H1 (cell line): ENCODE data around the gene SHCBP1. TPM values are rescaled to one million over a fixed set of nuclear protein-coding genes. Genes with fewer than 3 reads are reported as not detected.

Experiments used
- CTCF ChIA-PET: fragments of 300-600 bp; sonication (Branson Sonifier 250); formaldehyde crosslinking; loops from one replicate; lab custom pipeline; 2021; ENCODE audit not compliant: partially characterized antibody; lab: Charles Lee
- POLR2A ChIA-PET: fragments of 300-600 bp; sonication (Branson Sonifier 250); formaldehyde crosslinking; loops from one replicate; lab custom pipeline; 2021; ENCODE audit warnings: inconsistent platforms; ENCODE audit not compliant: partially characterized antibody; lab: Charles Lee
- DNase-seq, 2 experiments: peaks; one replicate each; pipeline versions ENCODE4 v3.0.0 to v3.0.0-alpha.2; 2010 to 2022; ENCODE audit warnings: low spot score in 2 of 2, low read depth in 1 of 2, mixed read lengths in 1 of 2
- FAIRE-seq: peaks from 2 replicates; lab custom pipeline; 2011; peaks lifted over from hg19 to GRCh38; lab: Jason Lieb, UNC
- H2AFZ ChIP-seq: 2 replicates; pipeline ENCODE4 v1.8.1; 2012; ENCODE audit warnings: low read length, inconsistent platforms
- H2AK5ac ChIP-seq: 2 replicates; pipeline ENCODE4 v1.6.1; 2013; ENCODE audit warnings: low read depth, low read length
- H2BK120ac ChIP-seq: replicated peaks from 2 replicates; pipeline ENCODE3; 2013; ENCODE audit warnings: low read depth, low read length, inconsistent platforms
- H2BK12ac ChIP-seq: 2 replicates; pipeline ENCODE4 v1.6.1; 2013; ENCODE audit warnings: low read depth, low read length
- H2BK15ac ChIP-seq: 2 replicates; pipeline ENCODE4 v1.6.1; 2013; ENCODE audit warnings: low read length
- H2BK20ac ChIP-seq: 2 replicates; pipeline ENCODE4 v1.6.1; 2013; ENCODE audit warnings: low read length
- H2BK5ac ChIP-seq: 2 replicates; pipeline ENCODE4 v1.6.1; 2013; ENCODE audit warnings: low read depth, low read length
- H3K14ac ChIP-seq: 2 replicates; pipeline ENCODE4 v1.6.1; 2013; ENCODE audit warnings: inconsistent platforms; ENCODE audit not compliant: insufficient read length
- H3K18ac ChIP-seq: 2 replicates; pipeline ENCODE4 v1.6.1; 2013; ENCODE audit warnings: low read length; ENCODE audit errors: extremely low read depth
- H3K23ac ChIP-seq: 2 replicates; pipeline ENCODE4 v1.6.1; 2013; ENCODE audit warnings: inconsistent platforms; ENCODE audit not compliant: insufficient read length
- H3K23me2 ChIP-seq: 2 replicates; pipeline ENCODE4 v1.6.1; 2013; ENCODE audit warnings: low read depth, low read length
- H3K27ac ChIP-seq: 2 replicates; pipeline ENCODE4 v1.6.1; 2011; ENCODE audit warnings: low read depth, low read length, inconsistent platforms
- H3K27me3 ChIP-seq, 4 experiments: replicated peaks in 1 of 4; 1 replicate in 1 of 4; 2 replicates in 3 of 4; pipeline versions ENCODE4 v1.6.1 to v1.8.1; 2011 to 2013; ENCODE audit warnings: low read length in 3 of 4, mild to moderate bottlenecking in 3 of 4, inconsistent platforms in 2 of 4, mixed read lengths in 2 of 4, moderate library complexity in 1 of 4; ENCODE audit not compliant: control insufficient read depth in 3 of 4, insufficient read depth in 3 of 4; ENCODE audit errors: extremely low read depth in 1 of 4
- H3K36me3 ChIP-seq, 4 experiments: 2 replicates each; pipeline versions ENCODE4 v1.6.1 to v1.8.1; 2011 to 2013; ENCODE audit warnings: mild to moderate bottlenecking in 4 of 4, low read length in 3 of 4, moderate library complexity in 2 of 4, control low read depth in 1 of 4, inconsistent platforms in 1 of 4; ENCODE audit not compliant: insufficient read depth in 4 of 4, control insufficient read depth in 2 of 4
- H3K4ac ChIP-seq: replicated peaks from 2 replicates; pipeline ENCODE3; 2013; ENCODE audit warnings: low read length, low read depth, mixed read lengths, inconsistent platforms; ENCODE audit not compliant: insufficient read length
- H3K4me1 ChIP-seq, 4 experiments: replicated peaks in 1 of 4; 1 replicate in 1 of 4; 2 replicates in 3 of 4; pipeline versions ENCODE4 v1.6.1 to v1.8.1; 2011 to 2013; ENCODE audit warnings: low read length in 3 of 4, inconsistent platforms in 2 of 4, mixed read lengths in 1 of 4; ENCODE audit not compliant: insufficient read depth in 4 of 4, control insufficient read depth in 3 of 4
- H3K4me2 ChIP-seq, 2 experiments: 2 replicates each; pipeline versions ENCODE4 v1.6.1 to v1.8.1; 2011 to 2013; ENCODE audit warnings: low read depth in 2 of 2, low read length in 2 of 2, control low read depth in 1 of 2, inconsistent platforms in 1 of 2, mild to moderate bottlenecking in 1 of 2; ENCODE audit not compliant: insufficient read depth in 1 of 2
- H3K4me3 ChIP-seq, 4 experiments: fragments of 200-600, 300-600 bp in 1 of 4; sonication (generic), shearing (Covaris generic), sonication (Bioruptor Twin) in 1 of 4; 2 replicates each; pipeline versions ENCODE4 v1.5.1 to v1.8.1; 2011 to 2016; ENCODE audit warnings: low read length in 4 of 4, low read depth in 3 of 4, control low read depth in 2 of 4, inconsistent platforms in 2 of 4, mild to moderate bottlenecking in 2 of 4, mixed read lengths in 1 of 4, moderate library complexity in 1 of 4; ENCODE audit not compliant: insufficient read depth in 2 of 4; ENCODE audit errors: extremely low read depth in 1 of 4
- H3K56ac ChIP-seq: replicated peaks from 2 replicates; pipeline ENCODE3; 2013; ENCODE audit warnings: low read depth, mild to moderate bottlenecking, mixed read lengths, low read length, inconsistent platforms; ENCODE audit not compliant: insufficient read length
- H3K79me1 ChIP-seq: 2 replicates; pipeline ENCODE4 v1.6.1; 2013; ENCODE audit warnings: low read depth, low read length, control low read depth
- H3K79me2 ChIP-seq, 2 experiments: 2 replicates each; pipeline versions ENCODE4 v1.6.1 to v1.8.1; 2012 to 2013; ENCODE audit warnings: low read length in 2 of 2, mild to moderate bottlenecking in 2 of 2, inconsistent platforms in 1 of 2; ENCODE audit not compliant: insufficient read depth in 2 of 2, control insufficient read depth in 1 of 2
- H3K9ac ChIP-seq, 4 experiments: replicated peaks in 1 of 4; 1 replicate in 1 of 4; 2 replicates in 3 of 4; pipeline versions ENCODE4 v1.6.1 to v1.8.1; 2011 to 2013; ENCODE audit warnings: low read depth in 3 of 4, low read length in 3 of 4, control low read depth in 2 of 4, mild to moderate bottlenecking in 2 of 4, moderate library complexity in 2 of 4, inconsistent platforms in 1 of 4; ENCODE audit errors: extremely low read depth in 1 of 4
- H3K9me3 ChIP-seq, 2 experiments: 2 replicates each; pipeline versions ENCODE4 v1.6.1 to v1.8.1; 2012 to 2013; ENCODE audit warnings: mild to moderate bottlenecking in 2 of 2, moderate library complexity in 2 of 2, control low read depth in 1 of 2, inconsistent platforms in 1 of 2, low read depth in 1 of 2, low read length in 1 of 2, mixed read lengths in 1 of 2; ENCODE audit not compliant: insufficient read depth in 2 of 2
- H4K20me1 ChIP-seq, 2 experiments: replicated peaks in 1 of 2; 2 replicates each; pipeline versions ENCODE3 to v1.8.1; 2011 to 2013; ENCODE audit warnings: inconsistent platforms in 2 of 2, low read length in 2 of 2, mild to moderate bottlenecking in 1 of 2; ENCODE audit not compliant: insufficient read depth in 2 of 2, control insufficient read depth in 1 of 2
- H4K5ac ChIP-seq: 2 replicates; pipeline ENCODE4 v1.6.1; 2013; ENCODE audit warnings: low read length, low read depth, mixed read lengths, inconsistent platforms; ENCODE audit not compliant: insufficient read length
- H4K8ac ChIP-seq: 2 replicates; pipeline ENCODE4 v1.8.0; 2013; ENCODE audit warnings: mild to moderate bottlenecking, moderate library complexity, low read length, inconsistent platforms; ENCODE audit not compliant: insufficient read depth; ENCODE audit errors: extremely low read depth
- H4K91ac ChIP-seq: replicated peaks from 2 replicates; pipeline ENCODE3; 2013; ENCODE audit warnings: low read length, mixed read lengths, inconsistent platforms; ENCODE audit not compliant: insufficient read length
- ATF2 ChIP-seq: IDR thresholded peaks from 2 replicates; pipeline ENCODE4 v1.6.1; 2012; ENCODE audit warnings: low read length, inconsistent platforms
- BRCA1 ChIP-seq: IDR thresholded peaks from 2 replicates; pipeline ENCODE4 v1.6.1; 2012; ENCODE audit warnings: low read depth, low read length, improper control_type of control experiment
- GABPA ChIP-seq: IDR thresholded peaks from 2 replicates; pipeline ENCODE4 v1.6.1; 2011; ENCODE audit warnings: mild to moderate bottlenecking, low read length, moderate library complexity, borderline replicate concordance; ENCODE audit not compliant: insufficient read depth
- SRF ChIP-seq: IDR thresholded peaks from 2 replicates; pipeline ENCODE4 v1.6.1; 2011; ENCODE audit warnings: mild to moderate bottlenecking, low read depth, low read length, moderate library complexity
- WGBS, 2 experiments: shearing (Covaris generic) in 1 of 2; methylation state at CpG; one replicate each; pipeline versions ENCODE4 v1.1.6 to v1.1.7; 2013 to 2015; ENCODE audit warnings: low lambda C conversion rate in 2 of 2, mixed read lengths in 2 of 2, inconsistent platforms in 1 of 2, low coverage in 1 of 2, missing lambda C conversion rate in 1 of 2; ENCODE audit not compliant: insufficient replicate concordance in 2 of 2, insufficient coverage in 1 of 2, insufficient read length in 1 of 2; ENCODE audit errors: extremely low coverage in 1 of 2, missing lambda C conversion rate in 1 of 2; 5-methylcytosine and 5-hydroxymethylcytosine counted together
- polyA plus RNA-seq, 7 experiments: library from polyadenylated mRNA; depleted of rRNA in 3 of 7; stranded (reverse) in 5 of 7; unstranded in 2 of 7; fragments of >200 nt in 5 of 7; fragments of 200-250 nt in 2 of 7; gene quantifications; 1 replicate in 5 of 7; 2 replicates in 1 of 7; 4 replicates in 1 of 7; pipeline versions ENCODE4 v1.2.1 to v1.2.3, GENCODE V29; 2011 to 2013; ENCODE audit warnings: missing spikeins in 2 of 7, mixed read lengths in 2 of 7
- total RNA-seq: library from RNA; stranded (reverse); fragmentation: NEBNext Ultra II Directional; extraction: Animal tissue kit (Norgen Biotek cat#: 25700); gene quantifications from 2 replicates; pipeline ENCODE4 v1.2.1, GENCODE V29; 2021

Gene SHCBP1
- total and polyA plus RNA-seq, 2 of the 8 experiments (the other 6 are each of a cell fraction or from before 2014, with no cell fraction given) = 5.7 to 14.8 TPM

GRCh38 chr16:46658925-46659324, 37.7 kb upstream of the SHCBP1 start:
- Histone ChIP-seq H3K23ac (no peak overlapping the region), H3K79me2 (no peaks in the 10 kb centered on the region), H2BK12ac (no peak overlapping the region), H4K20me1 (no peaks in the 10 kb centered on the region), H3K18ac (no peak overlapping the region), H3K27ac (no peak overlapping the region), H3K79me1 (no peaks in the 10 kb centered on the region), H2BK5ac (no peak overlapping the region), H3K9me3 (no peaks in the 10 kb centered on the region; a peak in 1 of 4 replicates), H3K9ac (no peak overlapping the region), H3K4me1 (no peaks in the 10 kb centered on the region), H3K36me3 (peaks cover 8 to 35% (median 22%) of the 10 kb centered on the region in 4 experiments), H2BK20ac (no peak overlapping the region), H3K4ac (no peak overlapping the region), H3K23me2 (no peaks in the 10 kb centered on the region), H3K27me3 (no peaks in the 10 kb centered on the region), H3K56ac (no peak overlapping the region), H4K5ac (no peak overlapping the region), H4K91ac (no peak overlapping the region), H3K4me2 (no peak overlapping the region), H2BK120ac (no peak overlapping the region), H2AK5ac (no peak overlapping the region), H3K4me3 (no peak overlapping the region), H2BK15ac (no peak overlapping the region), H4K8ac (no peak overlapping the region), H2AFZ (no peak overlapping the region), H3K14ac (no peak overlapping the region)
- CTCF ChIA-PET = interaction anchor here (1.1 to 2.6 kb wide), 3 partner anchors 9 to 11 kb away, joined by 3 to 10 read pairs (median 3); no protein-coding TSS in a partner anchor
- POLR2A ChIA-PET = interaction anchor here (0.6 kb wide), 1 partner anchor 128 kb away, joined by 3 read pairs; no protein-coding TSS in a partner anchor
- TF ChIP-seq SRF (no peak), GABPA (no peak), BRCA1 (no peak), ATF2 (no peak)
- DNase-seq (no peak), FAIRE-seq (no peak)
- WGBS, 2 experiments = 77% methylated on average over 1 of the region's 1 CpG; no CpG with 5 or more reads in 1 of the 2 experiments
